ENCODE results near the gene ATCAY. TPM values are rescaled to one million over a fixed set of nuclear protein-coding genes. Genes with fewer than 3 reads are reported as not detected.
"Not testable (repeated sequence)": the region's sequence is repeated elsewhere in the genome, so short reads cannot be mapped to it uniquely, and the experiment has no call there.

ATCAY gene
- total RNA-seq, 4 donors from 2014 or later: not detected

GRCh38 chr19:3931041-3931440 is 50.6 kb downstream of the ATCAY start:
- intact Hi-C loops (cut with DNase I; ENCODE audit: low total_unique reads): no loop called here
- in situ Hi-C loops (cut with MboI; ENCODE audit: low sequenced_read_pairs in 4 of 4): no loop called here
- Histone ChIP-seq H3K27ac (peak overlapping the region; percentile 85 to 92 (median 89)), H3K4me1 (peaks cover 0 to 14% of the 10 kb centered on the region in 2 donors), H3K36me3 (no peaks in the 10 kb centered on the region), H3K27me3 (no peaks in the 10 kb centered on the region), H3K4me3 (no peak overlapping the region), H3K9me3 (no peaks in the 10 kb centered on the region)
- peak; percentile 45 to 47 for ATAC-seq
- no peak for TF ChIP-seq CTCF (IDR thresholded peaks at IDR 0.05 in 4 of 5, conservative IDR thresholded peaks at IDR 0.05 in 1 of 5)
- TF ChIP-seq POLR2A (IDR thresholded peaks at IDR 0.05): no peak
- peak; percentile 70 to 91 for DNase-seq

GRCh38 chr19:3932931-3933810 is 52.7 kb downstream of the ATCAY start, which contains the start of gene NMRK2:
NMRK2 (plus strand) TSS chr19:3933069; CDS start chr19:3933672, 603 bp downstream.
- H3K4me1 ChIP-seq: peaks cover 0 to 14% of the 10 kb centered on the region in 2 donors
- in situ Hi-C loops (cut with MboI; ENCODE audit: low sequenced_read_pairs in 4 of 4): no loop called here
- peak; percentile 65 to 86 for DNase-seq
- H3K27me3 ChIP-seq: no peaks in the 10 kb centered on the region
- intact Hi-C loops (cut with DNase I; ENCODE audit: low total_unique reads): loop anchor here (2.0 kb wide), 2 partner anchors 18 to 52 kb away; partner anchors contain the start of gene EEF2
- ATAC-seq: peak; percentile 51 to 56
- TF ChIP-seq POLR2A (IDR thresholded peaks at IDR 0.05) (peak; percentile 42 to 58), CTCF (IDR thresholded peaks at IDR 0.05 in 4 of 5, conservative IDR thresholded peaks at IDR 0.05 in 1 of 5) (no peak)
- peak within 1 kb of the TSS; percentile 85 to 92 (median 89) for H3K27ac ChIP-seq
- peak within 1 kb of the TSS in 3 of 4 donors; percentile 34 to 41 (median 38) for H3K4me3 ChIP-seq
- H3K36me3 ChIP-seq: no peaks in the 10 kb centered on the region
- H3K9me3 ChIP-seq: no peaks in the 10 kb centered on the region

GRCh38 chr19:3936506-3937442 is 56.3 kb downstream of the ATCAY start:
- no peaks in the 10 kb centered on the region for H3K36me3 ChIP-seq
- no peak overlapping the region for H3K4me3 ChIP-seq
- ATAC-seq: no peak
- H3K4me1 ChIP-seq: peaks cover 0 to 11% of the 10 kb centered on the region in 2 donors
- peak overlapping the region; percentile 58 to 92 (median 87) for H3K27ac ChIP-seq
- DNase-seq: no peak
- intact Hi-C loops (cut with DNase I; ENCODE audit: low total_unique reads) (no loop called here), in situ Hi-C loops (cut with MboI; ENCODE audit: low sequenced_read_pairs in 4 of 4) (no loop called here)
- no peaks in the 10 kb centered on the region for H3K27me3 ChIP-seq
- H3K9me3 ChIP-seq: no peaks in the 10 kb centered on the region
- TF ChIP-seq CTCF (IDR thresholded peaks at IDR 0.05 in 4 of 5, conservative IDR thresholded peaks at IDR 0.05 in 1 of 5): no peak
- no peak for TF ChIP-seq POLR2A (IDR thresholded peaks at IDR 0.05)

GRCh38 chr19:3938300-3938950 is 57.9 kb downstream of the ATCAY start:
- H3K27ac ChIP-seq: peak overlapping the region; percentile 98 to 99 (median 99)

More at GRCh38 chr19:3938300-3938950, 57.9 kb downstream of the ATCAY start:
- H3K27me3 ChIP-seq; in situ Hi-C loops (cut with MboI; ENCODE audit: low sequenced_read_pairs in 4 of 4); H3K36me3 ChIP-seq; intact Hi-C loops (cut with DNase I; ENCODE audit: low total_unique reads); H3K9me3 ChIP-seq; H3K4me3 ChIP-seq; DNase-seq; ATAC-seq: not testable (repeated sequence)
- peaks cover 6 to 13% of the 10 kb centered on the region in 2 donors for H3K4me1 ChIP-seq

All from gastrocnemius medialis (tissue), 4 donors.